Effector CD4-positive, alpha-beta T cell (primary cell): Measurements from ENCODE around the gene ST13.
"Not testable (repeated sequence)": the region's sequence is repeated elsewhere in the genome, so short reads cannot be mapped to it uniquely, and the experiment has no call there.

Experiments
- DNase-seq: peaks from one replicate; pipeline ENCODE4 v3.0.0-alpha.2; 2020

The ST13 gene

DNA sequence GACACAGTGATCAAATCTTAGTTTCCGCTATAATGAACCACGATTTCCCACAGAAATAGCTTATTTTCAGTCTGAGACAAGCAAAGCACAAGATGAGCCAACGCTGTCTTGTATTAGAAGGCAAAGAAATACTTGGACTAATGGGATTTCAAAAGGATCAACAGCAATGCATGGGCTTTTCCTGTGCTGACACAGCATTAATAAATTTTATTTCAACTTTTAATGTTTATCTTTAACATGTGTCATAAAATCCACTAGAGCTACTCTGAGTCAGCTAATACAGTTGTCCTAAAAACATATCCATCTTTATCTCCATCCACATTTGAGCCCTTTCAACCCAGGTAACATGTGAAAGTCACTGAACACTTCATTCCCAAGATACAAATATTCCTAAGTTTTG lies 21.8 kb downstream of the ST13 start:
- no peak for DNase-seq

DNA sequence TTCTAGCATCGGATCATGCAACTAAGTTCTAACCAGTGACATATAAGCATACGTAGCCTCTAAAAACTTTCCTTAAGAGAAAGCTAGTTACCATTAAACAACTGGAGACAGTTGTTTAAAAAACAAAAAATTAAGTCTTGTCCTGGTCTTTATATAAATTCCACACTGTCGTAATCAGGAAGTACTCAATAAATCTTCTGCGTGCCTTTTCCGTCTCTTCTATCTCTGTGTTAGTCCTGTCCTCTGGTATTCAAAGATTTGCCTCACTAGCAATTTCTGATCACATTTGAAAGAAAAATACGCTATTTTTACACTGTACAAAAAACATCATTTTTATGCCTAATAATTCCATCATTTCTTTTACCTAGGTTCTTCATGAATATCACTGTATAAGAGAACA lies 27.3 kb downstream of the ST13 start:
- no peak for DNase-seq

DNA sequence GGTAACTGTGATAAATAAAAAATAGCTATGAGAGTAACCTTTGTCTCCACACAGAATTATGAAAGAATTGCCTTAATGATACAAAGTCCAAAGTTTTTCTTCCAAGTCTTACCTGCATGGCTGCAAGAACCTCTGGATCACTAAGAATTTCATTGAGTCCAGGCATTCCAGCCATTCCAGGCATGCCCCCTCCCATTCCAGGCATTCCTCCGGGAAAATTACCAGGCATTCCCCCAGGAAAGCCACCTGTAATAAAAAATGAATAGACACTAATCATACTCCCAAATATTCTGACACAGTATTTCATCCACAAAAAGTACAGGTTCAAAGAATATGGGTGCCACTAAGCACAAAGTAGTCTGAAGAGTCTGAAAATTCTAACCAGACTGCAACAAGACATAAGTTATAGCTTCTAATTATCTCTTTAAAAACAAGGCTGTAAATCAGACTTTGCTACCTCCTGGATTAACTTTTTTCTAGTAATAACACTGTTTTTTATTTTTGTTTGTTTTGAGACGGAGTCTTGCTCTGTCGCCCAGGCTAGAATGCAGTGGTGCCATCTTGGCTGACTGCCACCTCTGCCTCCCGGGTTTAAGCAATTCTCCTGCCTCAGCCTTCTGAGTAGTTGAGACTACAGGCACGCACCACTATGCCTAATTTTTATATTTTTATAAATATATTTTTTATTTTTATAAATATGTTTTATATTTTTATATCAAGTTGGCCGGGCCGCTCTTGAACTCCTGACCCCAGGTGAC lies 29.3 kb downstream of the ST13 start:
- DNase-seq = no peak

DNA sequence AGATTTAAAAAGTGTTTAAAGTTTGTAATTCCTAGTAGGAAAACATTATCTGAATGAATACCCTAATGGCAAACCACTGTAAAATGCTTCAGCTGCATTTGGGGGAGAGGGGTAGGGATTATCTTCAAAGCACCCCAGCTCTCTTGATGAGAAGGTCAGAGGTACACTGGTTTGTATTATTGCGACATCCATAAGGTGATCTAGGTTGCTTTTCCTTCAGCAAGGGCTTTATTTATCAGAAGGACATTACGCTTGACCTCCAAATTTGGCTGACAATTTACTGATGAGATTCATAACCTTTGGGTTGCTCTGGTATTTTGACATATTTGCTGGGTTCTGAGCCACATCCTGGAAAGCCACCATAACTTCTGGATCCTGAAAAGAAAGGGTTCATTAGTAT lies 30.1 kb downstream of the ST13 start:
- not testable (repeated sequence) for DNase-seq

DNA sequence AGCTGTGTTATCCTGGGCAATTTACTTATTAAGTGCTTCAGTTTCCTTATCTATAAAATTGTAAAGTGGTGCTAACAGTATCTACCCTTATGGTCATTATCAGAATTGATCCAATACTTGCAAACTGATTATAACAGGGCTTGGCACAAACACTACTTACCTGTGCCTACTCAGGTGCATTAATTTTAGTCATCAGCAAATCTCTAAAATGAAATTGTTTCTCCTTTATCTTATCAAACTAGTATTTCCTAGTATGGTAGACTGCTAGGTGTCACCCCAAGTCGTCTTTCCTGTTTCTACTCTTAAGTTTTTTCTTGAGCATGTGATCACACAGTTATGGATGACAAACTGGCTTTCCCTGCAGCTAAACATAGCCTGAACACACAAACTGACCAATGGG lies 33.0 kb downstream of the ST13 start:
- no peak for DNase-seq

DNA sequence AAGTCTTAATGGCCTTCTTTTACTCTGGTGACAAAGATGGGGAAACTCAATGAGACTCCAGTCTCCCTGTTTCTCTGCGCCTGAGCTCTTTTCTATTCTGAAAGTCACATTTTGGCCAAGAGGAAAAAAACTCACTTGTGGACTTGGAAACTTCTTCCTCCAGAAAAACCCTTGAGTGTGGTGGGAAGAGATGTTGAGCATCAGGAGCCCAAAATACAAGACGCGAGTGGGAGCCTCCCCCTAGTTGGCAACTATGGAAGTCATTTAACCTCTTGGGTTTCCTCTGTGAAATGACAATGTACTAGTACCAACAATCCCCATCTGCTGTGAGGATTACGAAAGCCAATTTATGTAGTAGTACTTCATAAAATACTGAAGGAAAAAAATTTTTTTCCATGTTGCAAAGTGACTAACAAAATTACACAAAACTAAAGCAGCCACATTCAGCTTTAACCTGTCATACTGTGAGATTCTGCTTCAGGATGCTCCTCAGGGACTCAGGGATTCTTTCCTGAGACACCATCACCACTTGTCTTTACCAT lies 36.8 kb downstream of the ST13 start:
- DNase-seq = no peak

DNA sequence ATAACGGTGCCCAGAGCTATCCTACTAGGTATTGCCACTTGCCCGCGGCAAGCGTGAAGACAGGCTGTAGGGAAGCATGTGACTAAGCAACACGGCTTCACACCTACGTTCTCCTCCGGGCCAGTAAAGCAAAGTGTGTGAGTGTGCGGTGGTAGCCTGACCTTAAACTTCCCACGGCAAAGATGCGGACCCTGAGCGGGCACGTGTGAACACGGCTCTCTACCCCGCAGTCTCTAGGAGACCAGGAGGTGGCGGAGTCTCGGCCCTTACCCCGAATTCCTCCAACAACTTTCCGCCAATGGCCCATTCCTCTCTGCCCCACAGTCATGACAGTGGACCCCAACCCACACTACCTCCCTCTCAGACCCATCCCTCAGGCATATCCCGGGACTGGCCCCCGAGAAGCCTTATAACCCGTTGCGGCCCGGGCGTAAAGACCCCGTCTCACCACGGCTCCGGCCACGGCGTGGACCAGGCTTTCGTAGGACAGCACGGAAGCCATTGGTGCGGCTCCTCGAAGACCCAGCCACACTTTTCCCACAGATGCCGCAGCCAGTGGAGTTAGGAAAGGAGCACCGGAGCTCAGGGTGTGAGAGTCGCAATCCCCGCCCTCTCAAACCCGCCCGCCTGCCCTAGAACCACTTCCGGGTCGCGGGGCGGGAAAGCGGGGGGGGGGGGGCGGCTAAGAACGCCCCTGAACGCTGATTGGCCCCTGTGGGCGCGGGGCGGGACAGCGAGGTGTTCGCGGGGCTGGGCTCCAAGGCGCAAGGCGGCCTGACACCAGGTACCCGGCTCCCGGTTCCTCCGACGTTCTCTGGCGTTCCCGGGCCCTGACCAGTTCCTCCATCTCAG lies 37.5 kb downstream of the ST13 start, which contains the start of gene SLC25A17:
SLC25A17 (minus strand) TSS at position 600 of the 852 bp plus-strand sequence; CDS start at position 502, 98 bp downstream.
- DNase-seq = peak; percentile 86

DNA sequence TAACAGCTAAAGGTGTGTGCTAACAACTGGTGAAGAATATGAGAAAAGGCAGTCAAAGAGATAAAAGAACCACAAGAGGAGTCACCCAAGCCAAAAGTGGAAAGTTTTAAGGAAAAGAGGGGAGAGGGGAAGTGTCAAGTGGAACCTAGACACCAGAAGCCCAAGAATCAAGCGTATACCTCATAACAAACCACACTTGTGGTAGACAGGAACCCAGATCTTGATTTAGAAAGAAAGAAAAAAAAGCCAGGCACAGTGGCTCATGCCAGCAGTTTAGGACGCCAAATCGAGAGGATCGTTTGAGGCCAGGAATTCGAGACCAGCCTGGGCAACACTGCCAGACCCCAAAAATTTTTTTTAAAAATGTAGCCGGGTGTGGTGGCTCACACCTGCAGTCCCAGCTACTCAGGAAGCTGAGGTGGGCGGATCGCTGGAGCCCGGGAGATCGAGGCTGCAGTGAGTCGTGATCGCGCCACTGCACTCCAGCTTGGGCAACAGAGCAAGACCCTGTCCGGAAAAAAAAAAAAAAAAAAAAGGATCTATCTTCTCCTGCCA lies 38.2 kb downstream of the ST13 start:
- no peak for DNase-seq

DNA sequence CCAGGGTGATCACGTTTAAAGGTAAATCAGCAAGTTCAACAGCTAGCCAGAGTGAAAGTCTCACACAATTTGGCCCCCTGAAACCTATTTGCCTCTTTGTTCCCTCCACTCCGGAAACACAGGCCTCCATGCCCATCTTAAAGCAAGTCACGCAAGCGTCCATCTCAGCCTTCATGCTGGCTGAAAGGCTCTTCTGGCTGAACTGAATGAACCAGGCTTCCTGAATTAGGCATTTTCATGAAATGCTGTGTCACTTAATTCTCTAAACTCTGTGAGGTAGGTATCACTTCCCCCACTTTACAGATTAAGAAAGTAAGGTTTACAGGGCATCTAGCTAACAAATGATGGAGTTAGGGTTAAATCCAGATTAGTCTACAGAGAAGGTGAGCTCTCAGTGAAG lies 38.7 kb downstream of the ST13 start:
- no peak for DNase-seq

DNA sequence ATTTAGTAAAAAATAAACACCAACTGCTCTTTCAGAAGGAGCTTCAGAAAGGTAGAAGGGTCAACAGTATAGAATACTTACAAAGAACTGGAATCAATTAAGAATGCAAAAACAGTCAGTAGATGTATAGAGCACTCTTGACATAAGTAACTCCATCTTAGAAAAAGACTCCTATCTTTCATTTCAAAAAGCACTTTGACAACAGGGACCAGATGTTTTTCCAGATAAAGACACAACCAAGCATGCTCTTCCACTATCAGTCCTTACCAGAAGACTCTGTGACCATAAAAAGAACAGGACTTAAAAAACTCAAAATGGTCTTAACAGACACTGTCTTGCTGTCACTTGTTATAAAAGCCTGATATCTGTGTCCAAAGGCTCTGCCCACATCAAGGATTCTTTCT lies 42.5 kb downstream of the ST13 start:
- DNase-seq = no peak

DNA sequence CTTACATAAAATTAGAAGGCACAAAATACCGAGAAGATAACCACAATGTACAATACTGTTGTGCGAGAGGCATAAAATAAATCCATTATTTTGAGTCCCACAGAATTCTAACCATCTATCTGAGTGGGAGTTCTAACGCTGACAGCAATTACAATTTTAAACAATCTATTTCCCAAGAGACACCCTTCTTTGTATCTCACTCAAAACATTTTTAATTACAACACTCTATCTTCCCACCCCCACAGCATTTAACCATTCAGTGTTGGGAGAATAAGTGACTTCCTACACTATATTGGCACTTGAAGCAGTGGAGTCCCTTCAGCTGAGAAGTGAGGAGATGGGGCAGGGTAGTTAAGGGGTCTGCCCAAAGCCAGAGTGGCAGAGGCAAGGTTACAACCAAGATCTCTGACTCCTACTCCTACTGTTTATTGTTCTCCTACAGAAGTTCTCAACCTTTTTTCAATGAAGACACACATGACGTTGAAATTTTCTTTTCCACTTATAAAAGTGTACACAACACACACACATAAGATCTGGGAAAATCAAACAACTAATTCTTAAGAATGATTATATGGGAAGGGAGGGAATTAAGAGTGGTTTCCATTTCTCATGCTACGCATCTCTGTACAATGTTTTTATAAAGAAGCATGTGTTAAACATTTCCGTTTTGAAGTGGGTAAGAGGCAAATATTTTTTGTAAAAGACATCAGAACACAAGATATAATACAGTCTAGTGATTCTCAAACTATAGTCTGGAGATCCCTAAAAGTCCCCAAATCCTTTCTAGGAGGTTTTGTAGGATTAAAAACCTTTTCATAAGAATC lies 48.2 kb downstream of the ST13 start:
- DNase-seq = no peak

DNA sequence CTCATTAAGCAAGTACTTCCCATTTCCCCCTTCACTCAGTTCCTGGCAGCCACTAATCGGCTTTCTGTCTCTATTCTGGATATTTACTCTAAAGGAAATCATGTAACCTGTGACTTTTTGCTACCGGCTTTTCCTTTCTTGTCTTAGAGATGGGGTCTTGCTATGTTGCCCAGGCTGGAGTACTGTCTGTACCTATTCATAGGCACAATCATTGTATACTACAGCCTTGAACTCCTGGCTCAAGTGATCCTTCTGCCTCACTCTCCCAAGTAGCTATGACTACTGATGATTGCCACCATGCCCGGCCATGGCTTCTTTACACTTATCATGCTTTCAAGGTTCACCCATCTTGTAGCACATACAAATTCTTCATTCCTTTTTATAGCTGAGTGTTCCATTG lies 49.7 kb downstream of the ST13 start:
- no peak for DNase-seq

DNA sequence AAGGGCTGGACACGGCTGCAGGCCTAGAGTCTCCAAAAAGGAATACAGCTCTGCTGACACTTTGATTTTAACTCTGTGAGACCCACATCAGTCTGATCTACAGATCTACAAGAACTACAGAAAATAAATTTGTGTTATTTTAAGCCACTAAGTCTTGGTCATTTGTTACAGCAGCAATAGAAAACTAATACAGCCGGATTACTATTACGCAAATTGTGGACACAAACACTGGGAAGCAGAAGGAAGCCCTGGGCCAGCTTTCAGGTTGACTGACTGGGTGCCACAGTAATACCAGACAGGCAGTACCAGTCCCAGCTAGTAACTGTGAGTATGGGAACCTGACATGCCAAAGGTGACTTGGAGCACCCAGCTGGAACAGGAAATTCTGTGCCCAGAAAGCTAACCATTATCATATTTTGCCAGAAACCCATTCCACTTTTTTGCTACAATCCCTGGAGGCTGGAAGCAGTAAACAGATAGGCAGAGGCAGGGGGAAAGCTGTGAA lies 50.7 kb downstream of the ST13 start:
- DNase-seq = no peak

DNA sequence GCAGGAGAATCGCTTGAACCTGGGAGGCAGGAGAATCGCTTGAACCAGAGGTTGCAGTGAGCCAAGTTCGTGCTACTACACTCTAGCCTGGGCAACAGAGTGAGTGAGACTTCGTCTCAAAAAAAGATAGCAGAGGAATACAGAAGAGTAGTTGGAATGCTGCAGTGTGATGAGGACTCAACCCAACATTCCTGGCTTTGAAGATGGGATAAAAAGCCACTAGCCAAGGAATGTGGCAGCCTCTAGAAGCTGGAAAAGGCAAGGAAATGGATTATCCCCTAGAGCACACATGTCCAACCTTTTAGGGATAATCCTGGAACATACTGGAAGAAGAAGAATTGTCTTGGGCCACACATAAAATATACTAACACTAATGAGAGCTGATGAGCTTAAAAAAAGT lies 51.2 kb downstream of the ST13 start:
- no peak for DNase-seq

DNA sequence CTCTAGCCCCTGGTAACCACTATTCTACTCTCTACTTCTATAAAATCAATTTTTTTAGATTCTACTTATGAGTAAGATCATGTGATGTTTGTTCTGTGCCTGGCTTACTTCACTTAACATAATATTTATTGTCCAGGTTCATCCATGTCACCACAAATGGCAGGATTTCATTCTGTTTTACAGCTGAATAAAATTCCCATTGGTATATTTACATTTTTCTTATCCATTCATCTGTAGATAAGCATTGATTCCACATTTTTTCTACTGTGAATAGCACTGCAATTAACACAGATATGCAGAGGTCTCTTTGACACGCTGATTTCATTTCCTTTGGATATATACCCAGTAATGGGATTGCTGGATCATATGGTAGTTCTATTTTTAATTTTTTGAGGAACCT lies 53.1 kb downstream of the ST13 start:
- no peak for DNase-seq

DNA sequence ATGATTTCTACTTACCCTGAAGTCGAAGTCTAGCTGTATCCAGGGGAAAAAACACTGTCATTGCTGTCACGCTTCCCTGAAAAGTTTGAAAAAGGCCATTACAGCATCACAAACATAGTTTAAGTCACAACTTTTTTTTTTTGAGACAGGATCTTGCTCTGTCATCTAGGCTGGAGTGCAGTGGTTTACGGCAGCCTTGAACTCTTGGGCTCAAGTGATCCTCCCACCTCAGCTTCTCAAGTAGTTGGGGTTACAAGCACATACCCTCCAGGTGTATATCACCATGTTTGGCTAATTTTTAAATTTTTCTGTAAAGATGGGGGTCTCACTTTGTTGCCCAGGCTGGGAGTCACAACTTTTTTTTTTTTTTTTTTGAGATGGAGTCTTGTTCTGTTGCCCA lies 57.4 kb downstream of the ST13 start:
- no peak for DNase-seq

DNA sequence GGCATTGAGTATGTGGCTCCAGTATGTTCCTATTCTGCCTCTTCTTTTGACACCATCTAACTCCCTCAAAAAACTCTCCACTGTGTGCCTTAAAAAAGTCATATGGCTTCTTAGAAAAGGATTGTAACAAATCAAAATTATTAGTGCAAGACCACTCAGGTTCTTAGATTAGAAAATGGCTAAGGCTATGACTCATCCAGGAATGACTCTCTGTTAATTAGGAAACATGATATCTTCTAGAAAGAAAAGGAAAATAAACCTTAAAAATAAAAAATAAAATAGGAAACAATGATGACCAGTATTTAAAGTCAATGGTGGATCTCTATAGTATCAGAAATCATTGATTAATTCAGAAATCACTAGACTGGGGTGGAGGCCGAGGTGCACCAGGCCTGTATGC lies 59.0 kb downstream of the ST13 start:
- no peak for DNase-seq

DNA sequence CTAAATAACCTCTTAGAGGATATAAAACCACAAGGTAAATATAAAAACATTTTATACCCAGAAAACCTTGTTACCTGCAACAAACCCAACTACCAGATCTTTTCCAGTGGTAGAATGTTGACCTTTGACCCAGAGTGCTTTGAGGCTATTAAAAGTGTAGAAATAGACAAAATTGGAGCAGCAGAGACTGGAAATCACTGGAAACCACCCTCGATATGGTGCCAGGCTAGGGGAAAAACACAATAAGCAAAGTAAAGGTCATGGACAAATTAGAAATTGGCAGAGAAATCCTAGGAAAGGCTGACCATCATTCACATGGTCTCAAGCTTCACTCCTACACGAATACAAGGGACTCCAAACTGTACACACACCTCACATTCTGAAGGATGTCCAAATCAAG lies 64.0 kb downstream of the ST13 start:
- no peak for DNase-seq

DNA sequence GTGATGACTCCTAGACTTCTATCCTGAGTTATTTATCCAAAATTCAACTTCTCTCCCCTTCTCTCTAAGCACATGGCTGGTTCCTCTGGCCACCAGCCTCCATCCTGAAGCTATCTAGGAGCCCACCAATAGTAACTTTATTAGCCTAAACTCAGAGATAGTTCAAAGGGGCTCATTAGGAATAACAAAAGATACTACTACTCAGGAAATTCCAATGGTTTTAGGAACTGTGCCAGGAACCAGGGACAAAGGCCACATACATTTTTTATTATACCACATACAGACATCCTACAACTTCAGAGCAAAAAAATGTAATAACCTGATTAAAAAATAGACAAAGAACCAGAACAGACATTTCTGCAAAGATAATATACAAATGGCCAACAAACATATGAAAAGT lies 65.2 kb downstream of the ST13 start:
- no peak for DNase-seq

DNA sequence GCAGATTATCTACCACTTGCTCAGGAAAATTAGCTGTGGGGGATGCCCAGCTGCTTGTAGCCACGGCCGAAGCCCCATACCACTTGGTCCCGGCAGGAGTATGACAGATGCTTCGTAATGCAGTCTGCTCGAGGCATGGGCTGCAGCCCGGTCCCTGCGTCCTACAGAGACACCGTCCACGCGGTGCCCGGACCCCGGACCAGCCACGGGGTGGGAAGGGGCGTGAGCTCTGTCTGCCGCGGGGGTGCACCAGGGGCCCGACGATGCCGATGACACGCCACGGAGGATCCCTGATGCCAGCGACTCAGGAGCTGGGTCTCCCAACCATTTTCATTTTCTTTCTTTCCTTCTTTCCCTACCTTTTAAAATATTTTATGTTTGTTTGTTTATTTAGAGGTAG lies 67.3 kb downstream of the ST13 start:
- no peak for DNase-seq

DNA sequence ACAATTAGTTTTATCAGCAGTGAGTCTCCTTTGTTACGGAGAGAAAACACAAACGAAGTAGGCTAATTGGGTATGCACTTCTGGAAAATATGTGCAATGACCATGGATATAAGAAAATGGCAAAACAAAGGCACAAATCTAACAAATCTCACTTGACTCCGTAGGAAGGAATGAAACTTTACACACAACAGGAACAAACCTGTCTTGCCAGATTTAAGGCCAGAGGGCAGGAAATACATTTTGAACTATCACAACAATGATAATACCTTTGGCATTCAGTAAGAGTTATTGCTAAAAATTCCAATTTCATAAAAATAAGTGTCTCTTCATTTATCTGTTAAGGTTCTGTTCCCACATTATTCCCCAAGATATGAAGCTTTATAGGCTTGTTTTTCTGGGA lies 73.9 kb downstream of the ST13 start:
- no peak for DNase-seq

DNA sequence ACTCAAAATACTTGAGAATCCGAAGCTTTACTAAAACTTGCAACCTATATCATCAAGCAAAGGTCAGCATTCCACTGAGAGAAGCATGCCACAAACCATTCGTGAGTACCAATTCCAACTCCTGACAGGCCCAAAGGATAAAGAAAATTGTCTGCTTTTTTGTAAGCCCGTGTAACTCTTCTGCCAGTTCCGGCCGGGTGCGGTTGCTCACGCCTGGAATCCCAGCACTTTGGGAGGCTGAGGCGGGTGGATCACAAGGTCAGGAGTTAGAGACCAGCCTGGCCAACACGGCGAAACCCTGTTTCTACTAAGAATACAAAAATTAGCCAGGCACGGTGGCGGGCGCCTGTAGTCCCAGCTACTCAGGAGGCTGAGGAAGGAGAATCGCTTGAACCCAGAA lies 74.7 kb downstream of the ST13 start:
- DNase-seq = not testable (repeated sequence)
